ENCODE results near the gene OTOP2. TPM values are rescaled to one million over a fixed set of nuclear protein-coding genes. Genes with fewer than 3 reads are reported as not detected.

The OTOP2 gene
- total and polyA plus RNA-seq, 2 donors from 2014 or later, result not detected

- FAIRE-seq (no peak), DNase-seq (peak in 2 of 5 donors; percentile 58 to 70)
- Histone ChIP-seq H3K9ac (ENCODE audit: low read length in 3 of 3) (no peak overlapping the region), H3K27ac (ENCODE audit: low read depth in 2 of 2, low read length in 2 of 2) (no peak overlapping the region), H3K4me1 (ENCODE audit: control insufficient read depth in 2 of 3, insufficient read depth in 2 of 3, low read depth in 1 of 3, low read length in 3 of 3) (peaks cover 0 to 8% (median 0%) of the 10 kb centered on the region in 3 donors), H3K27me3 (ENCODE audit: control insufficient read depth, insufficient read depth, low read length) (peaks cover 21% of the 10 kb centered on the region), H3K4me3 (ENCODE audit: low read length in 3 of 3) (no peak overlapping the region), H3K9me3 (ENCODE audit: control insufficient read depth in 2 of 3, insufficient read depth in 1 of 3, low read length in 3 of 3) (no peaks in the 10 kb centered on the region), H3K36me3 (ENCODE audit: control insufficient read depth in 2 of 3, insufficient read depth in 3 of 3, low read length in 3 of 3) (no peaks in the 10 kb centered on the region)
- TF ChIP-seq CTCF (IDR thresholded peaks at IDR 0.05; ENCODE audit: borderline replicate concordance, extremely low read depth, insufficient read depth), result no peak
- intact Hi-C loops (cut with DNase I), result no loop called here
Observed at GRCh38 chr17:74921026-74921681, 2.9 kb upstream of the OTOP2 start.

- intact Hi-C loops (cut with DNase I), result no loop called here
- no peak overlapping the region for H3K4me3 ChIP-seq (ENCODE audit: low read length in 3 of 3)
- H3K27ac ChIP-seq (ENCODE audit: low read depth in 2 of 2, low read length in 2 of 2), result no peak overlapping the region
- H3K27me3 ChIP-seq (ENCODE audit: control insufficient read depth, insufficient read depth, low read length), result peaks cover 23% of the 10 kb centered on the region
- FAIRE-seq, result no peak
- H3K9ac ChIP-seq (ENCODE audit: low read length in 3 of 3), result no peak overlapping the region
- H3K36me3 ChIP-seq (ENCODE audit: control insufficient read depth in 2 of 3, insufficient read depth in 3 of 3, low read length in 3 of 3), result no peaks in the 10 kb centered on the region
- no peaks in the 10 kb centered on the region for H3K9me3 ChIP-seq (ENCODE audit: control insufficient read depth in 2 of 3, insufficient read depth in 1 of 3, low read length in 3 of 3)
- no peak for TF ChIP-seq CTCF (IDR thresholded peaks at IDR 0.05; ENCODE audit: borderline replicate concordance, extremely low read depth, insufficient read depth)
- H3K4me1 ChIP-seq (ENCODE audit: control insufficient read depth in 2 of 3, insufficient read depth in 2 of 3, low read depth in 1 of 3, low read length in 3 of 3), result peaks cover 0 to 8% (median 0%) of the 10 kb centered on the region in 3 donors
- no peak for DNase-seq
Observed at GRCh38 chr17:74921769-74922168, 2.3 kb upstream of the OTOP2 start.

- intact Hi-C loops (cut with DNase I), result no loop called here
- no peak for TF ChIP-seq CTCF (IDR thresholded peaks at IDR 0.05; ENCODE audit: borderline replicate concordance, extremely low read depth, insufficient read depth)
- FAIRE-seq (no peak), DNase-seq (peak in 4 of 5 donors; percentile 53 to 74 (median 68))
- peak overlapping the region in 1 of 3 donors; percentile 37 for H3K4me3 ChIP-seq (ENCODE audit: low read length in 3 of 3)
- H3K9me3 ChIP-seq (ENCODE audit: control insufficient read depth in 2 of 3, insufficient read depth in 1 of 3, low read length in 3 of 3), result no peaks in the 10 kb centered on the region
- H3K36me3 ChIP-seq (ENCODE audit: control insufficient read depth in 2 of 3, insufficient read depth in 3 of 3, low read length in 3 of 3), result no peaks in the 10 kb centered on the region
- H3K9ac ChIP-seq (ENCODE audit: low read length in 3 of 3), result no peak overlapping the region
- peaks cover 0 to 6% (median 0%) of the 10 kb centered on the region in 3 donors for H3K4me1 ChIP-seq (ENCODE audit: control insufficient read depth in 2 of 3, insufficient read depth in 2 of 3, low read depth in 1 of 3, low read length in 3 of 3)
- H3K27me3 ChIP-seq (ENCODE audit: control insufficient read depth, insufficient read depth, low read length), result peaks cover 25% of the 10 kb centered on the region
- no peak overlapping the region for H3K27ac ChIP-seq (ENCODE audit: low read depth in 2 of 2, low read length in 2 of 2)
Observed at GRCh38 chr17:74922172-74922571, 1.9 kb upstream of the OTOP2 start.

Measured in kidney (tissue), 14 donors.